ENCODE measurements around the gene ERC1.

The ERC1 gene

GRCh38 chr12:1403417-1403816 is 412.4 kb downstream of the ERC1 start:
- no peak for TF ChIP-seq CTCF (IDR thresholded peaks at IDR 0.05; ENCODE audit: low read depth, low read length)
- H3K4me3 ChIP-seq (replicated peaks in 1 of 2; ENCODE audit: low read depth in 2 of 2, low read length in 2 of 2), result no peak overlapping the region
- no peak for DNase-seq (ENCODE audit: low read depth in 2 of 2)

GRCh38 chr12:1405619-1406018 is 414.6 kb downstream of the ERC1 start:
- no peak for TF ChIP-seq CTCF (IDR thresholded peaks at IDR 0.05; ENCODE audit: low read depth, low read length)

GRCh38 chr12:1410794-1411193 is 419.8 kb downstream of the ERC1 start:
- no peak for TF ChIP-seq CTCF (IDR thresholded peaks at IDR 0.05; ENCODE audit: low read depth, low read length)
- no peak overlapping the region for H3K4me3 ChIP-seq (replicated peaks in 1 of 2; ENCODE audit: low read depth in 2 of 2, low read length in 2 of 2)
- no peak for DNase-seq (ENCODE audit: low read depth in 2 of 2)

More at GRCh38 chr12:1405619-1406018, 414.6 kb downstream of the ERC1 start:
- H3K4me3 ChIP-seq (replicated peaks in 1 of 2; ENCODE audit: low read depth in 2 of 2, low read length in 2 of 2), result no peak overlapping the region
- no peak for DNase-seq (ENCODE audit: low read depth in 2 of 2)

- DNase-seq (ENCODE audit: low read depth in 2 of 2), result no peak
- TF ChIP-seq CTCF (IDR thresholded peaks at IDR 0.05; ENCODE audit: low read depth, low read length), result no peak
- H3K4me3 ChIP-seq (replicated peaks in 1 of 2; ENCODE audit: low read depth in 2 of 2, low read length in 2 of 2), result no peak overlapping the region
Measured at GRCh38 chr12:1413930-1414329, 422.9 kb downstream of the ERC1 start.

- DNase-seq (ENCODE audit: low read depth in 2 of 2), result no peak
- no peak for TF ChIP-seq CTCF (IDR thresholded peaks at IDR 0.05; ENCODE audit: low read depth, low read length)
- H3K4me3 ChIP-seq (replicated peaks in 1 of 2; ENCODE audit: low read depth in 2 of 2, low read length in 2 of 2), result no peak overlapping the region
Measured at GRCh38 chr12:1418144-1418543, 427.1 kb downstream of the ERC1 start.

GRCh38 chr12:1419849-1420371 is 428.9 kb downstream of the ERC1 start:
- DNase-seq (ENCODE audit: low read depth in 2 of 2), result no peak
- H3K4me3 ChIP-seq (replicated peaks in 1 of 2; ENCODE audit: low read depth in 2 of 2, low read length in 2 of 2), result no peak overlapping the region
- TF ChIP-seq CTCF (IDR thresholded peaks at IDR 0.05; ENCODE audit: low read depth, low read length), result no peak

Data from cardiac fibroblast (primary cell).